A549 (cell line): ENCODE measurements around the gene RNF112. TPM values are rescaled to one million over a fixed set of nuclear protein-coding genes. Genes with fewer than 3 reads are reported as not detected.
"Not testable (repeated sequence)": the region's sequence is repeated elsewhere in the genome, so short reads cannot be mapped to it uniquely, and the experiment has no call there.

ENCODE experiments used
- ATAC-seq, 2 experiments: fragments of 200-7000 bp in 1 of 2; fragments of >200 bp in 1 of 2; cut with Nextera tagmentation in 1 of 2; cut with Tn5 transposase in 1 of 2; 3 replicates each; pipeline versions ENCODE4 v1.8.0 to v1.9.1; 2018 to 2020; ENCODE audit warnings: mild to moderate bottlenecking in 1 of 2, moderate library complexity in 1 of 2
- CTCF ChIA-PET: fragments of 300-600 bp; sonication (Branson Sonifier 250); formaldehyde crosslinking; extraction: SDS; loops from one replicate; lab custom pipeline; 2021; ENCODE audit warnings: antibody characterized with exemption, inconsistent platforms; lab: Yijun Ruan, JAX
- POLR2A ChIA-PET: fragments of 350-600 bp; formaldehyde crosslinking; extraction: SDS; loops from one replicate; lab custom pipeline; 2021; ENCODE audit warnings: antibody characterized with exemption, inconsistent platforms; lab: Yijun Ruan, JAX
- DNase-seq, 2 experiments: peaks; one replicate each; pipeline versions ENCODE4 v3.0.0 to v3.0.0-alpha.2; 2011 to 2016; ENCODE audit warnings: low read depth in 1 of 2, low spot score in 1 of 2
- FAIRE-seq: peaks from 2 replicates; lab custom pipeline; 2011; peaks lifted over from hg19 to GRCh38; lab: Jason Lieb, UNC
- H3K27ac ChIP-seq, 2 experiments: fragments of >200 bp; sonication (Bioruptor Twin); formaldehyde crosslinking; 3 replicates each; pipeline ENCODE4 v1.5.1; 2016 to 2017
- H3K4me1 ChIP-seq: fragments of >200 bp; sonication (Bioruptor Twin); formaldehyde crosslinking; 3 replicates; pipeline ENCODE4 v1.6.1; 2016
- H3K4me2 ChIP-seq: fragments of >200 bp; sonication (Bioruptor Twin); formaldehyde crosslinking; 3 replicates; pipeline ENCODE4 v1.6.1; 2016
- H3K4me3 ChIP-seq: fragments of >200 bp; sonication (Bioruptor Twin); formaldehyde crosslinking; 3 replicates; pipeline ENCODE4 v1.5.1; 2016
- H3K9me3 ChIP-seq: fragments of >200 bp; sonication (Bioruptor Twin); formaldehyde crosslinking; 3 replicates; pipeline ENCODE4 v1.6.1; 2016
- BHLHE40 ChIP-seq: IDR thresholded peaks from 2 replicates; pipeline ENCODE4 v1.6.1; 2012; ENCODE audit warnings: low read depth, low read length, inconsistent platforms
- CBX2 ChIP-seq: fragments of 200-600 bp; sonication (generic); IDR thresholded peaks from 2 replicates; pipeline ENCODE4 v1.6.1; 2016; ENCODE audit warnings: low read depth, mild to moderate bottlenecking, borderline replicate concordance
- CHD4 ChIP-seq: fragments of 200-600 bp; sonication (generic); IDR thresholded peaks from 2 replicates; pipeline ENCODE4 v1.6.1; 2016; ENCODE audit warnings: antibody characterized with exemption, mild to moderate bottlenecking, borderline replicate concordance
- CTCF ChIP-seq: fragments of >200 bp; sonication (Bioruptor Twin); formaldehyde crosslinking; IDR thresholded peaks from 3 replicates; pipeline ENCODE4 v1.5.1; 2016
- EHMT2 ChIP-seq: fragments of 200-600 bp; sonication (generic); IDR thresholded peaks from 2 replicates; pipeline ENCODE4 v1.6.1; 2016; ENCODE audit warnings: antibody characterized with exemption, low read depth, mild to moderate bottlenecking, moderate library complexity
- HMGXB4 ChIP-seq: fragments of 250-450 bp; sonication (Bioruptor Pico); IDR thresholded peaks from 2 replicates; pipeline ENCODE4 v1.5.0; 2021; ENCODE audit warnings: mild to moderate bottlenecking, moderate library complexity, borderline replicate concordance
- HOXA7 ChIP-seq: fragments of 250-450 bp; sonication (Bioruptor Pico); IDR thresholded peaks from 2 replicates; pipeline ENCODE4 v1.5.0; 2020; ENCODE audit warnings: mild to moderate bottlenecking, moderate library complexity
- HOXB5 ChIP-seq: fragments of 250-450 bp; sonication (Bioruptor Pico); IDR thresholded peaks from 2 replicates; pipeline ENCODE4 v1.5.0; 2020; ENCODE audit warnings: mild to moderate bottlenecking, moderate library complexity
- JUNB ChIP-seq: fragments of >200 bp; sonication (Bioruptor Twin); formaldehyde crosslinking; IDR thresholded peaks from 2 replicates; pipeline ENCODE4 v1.6.1; 2016
- KDM1A ChIP-seq: fragments of 200-600 bp; sonication (generic); IDR thresholded peaks from 2 replicates; pipeline ENCODE4 v1.6.1; 2016; ENCODE audit warnings: low read depth, mild to moderate bottlenecking
- KDM5A ChIP-seq: fragments of 200-600 bp; sonication (generic); IDR thresholded peaks from 2 replicates; pipeline ENCODE4 v1.6.1; 2016; ENCODE audit warnings: antibody characterized with exemption, mild to moderate bottlenecking
- MAFK ChIP-seq: fragments of 450-650 bp; IDR thresholded peaks from 2 replicates; pipeline ENCODE4 v1.6.1; 2014; ENCODE audit not compliant: partially characterized antibody
- MAZ ChIP-seq: fragments of 150-350 bp; IDR thresholded peaks from 2 replicates; pipeline ENCODE4 v1.6.1; 2014; ENCODE audit warnings: antibody characterized with exemption, low read depth, low read length, borderline replicate concordance
- NR3C1 ChIP-seq: fragments of >200 bp; sonication (Bioruptor Twin); formaldehyde crosslinking; IDR thresholded peaks from 3 replicates; pipeline ENCODE4 v1.6.1; 2017
- POLR2AphosphoS2 ChIP-seq: conservative IDR thresholded peaks from 2 replicates; pipeline ENCODE4 v1.6.1; 2012; ENCODE audit warnings: low read length, improper control_type of control experiment, inconsistent platforms
- RARB ChIP-seq: fragments of 250-450 bp; sonication (Bioruptor Pico); IDR thresholded peaks from 2 replicates; pipeline ENCODE4 v1.8.0; 2021; ENCODE audit warnings: mild to moderate bottlenecking, moderate library complexity
- SMC3 ChIP-seq: fragments of >200 bp; sonication (Bioruptor Twin); formaldehyde crosslinking; IDR thresholded peaks from 3 replicates; pipeline ENCODE4 v1.6.1; 2018; ENCODE audit warnings: inconsistent platforms
- SREBF2 ChIP-seq: fragments of 450-650 bp; IDR thresholded peaks from 2 replicates; pipeline ENCODE4 v1.6.1; 2014; ENCODE audit warnings: mild to moderate bottlenecking, moderate library complexity
- USF2 ChIP-seq: fragments of 450-650 bp; IDR thresholded peaks from 2 replicates; pipeline ENCODE4 v1.6.1; 2014; ENCODE audit warnings: antibody characterized with exemption
- ZNF302 ChIP-seq: fragments of 250-450 bp; sonication (Bioruptor Pico); IDR thresholded peaks from 2 replicates; pipeline ENCODE4 v1.9.0; 2021; ENCODE audit warnings: inconsistent platforms, mild to moderate bottlenecking, moderate library complexity
- WGBS: methylation state at CpG from one replicate; pipeline ENCODE4 v1.1.6; 2017; ENCODE audit errors: missing lambda C conversion rate; 5-methylcytosine and 5-hydroxymethylcytosine counted together
- polyA plus RNA-seq, 4 experiments: library from polyadenylated mRNA; depleted of rRNA in 3 of 4; stranded (reverse); fragments of >200 nt; fragmentation: RNase III in 1 of 4; extraction: RNeasy Plus Mini Kit Qiagen cat#74134 plus additional on column Dnase treatment in 1 of 4; gene quantifications; 2 replicates in 3 of 4; 3 replicates in 1 of 4; pipeline ENCODE4 v1.2.3, GENCODE V29; 2011 to 2017
- TF ChIP-seq, protein P1 (sequence below): fragments of 250-450 bp; sonication (Bioruptor Pico); IDR thresholded peaks from 2 replicates; pipeline ENCODE4 v1.5.0; 2020; ENCODE audit warnings: low read depth, mild to moderate bottlenecking, moderate library complexity

The RNF112 gene
- polyA plus RNA-seq, 2 of the 4 experiments (the other 2 are of a cell fraction) = 0.27 to 1.4 TPM

DNA sequence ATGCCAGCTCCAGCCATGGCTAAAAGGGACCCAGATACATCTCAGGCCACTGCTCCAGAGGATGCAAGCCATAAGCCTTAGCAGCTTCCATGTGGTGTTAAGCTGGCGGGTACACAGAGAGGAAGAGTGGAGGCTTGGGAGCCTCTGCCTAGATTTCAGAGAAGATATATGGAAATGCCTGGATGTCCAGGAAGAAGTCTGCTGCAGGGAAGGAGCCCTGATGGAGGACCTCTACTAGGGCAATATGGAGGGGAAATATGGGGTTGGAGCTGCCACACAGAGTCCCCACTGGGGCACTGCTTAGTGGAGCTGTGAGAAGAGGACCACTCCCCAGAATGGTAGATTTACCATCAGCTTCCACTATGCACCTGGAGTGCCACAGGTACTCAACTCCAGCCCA is 32.1 kb downstream of the RNF112 start:
- DNase-seq (no peak), FAIRE-seq (no peak), ATAC-seq (no peak)
- POLR2A ChIA-PET = no interaction called here
- CTCF ChIA-PET = interaction anchor here (0.5 to 9.8 kb wide), 8 partner anchors 10 to 423 kb away, joined by 3 to 362 read pairs (median 3); partner anchors contain the start of gene B9D1
- peaks cover 14% of the 10 kb centered on the region for H3K4me1 ChIP-seq
- H3K9me3 ChIP-seq = peaks cover 24% of the 10 kb centered on the region
- WGBS = 90% methylated on average over 1 of the region's 1 CpG
- no peak overlapping the region for H3K27ac ChIP-seq
- TF ChIP-seq KDM5A = no peak
- TF ChIP-seq CHD4 = no peak
- no peak for TF ChIP-seq USF2
- no peak for TF ChIP-seq HMGXB4 (CRISPR knock-in tag)
- TF ChIP-seq KDM1A = no peak
- TF ChIP-seq CTCF = no peak
- no peak for TF ChIP-seq JUNB
- TF ChIP-seq HOXB5 (CRISPR knock-in tag) = no peak
- no peak for TF ChIP-seq POLR2AphosphoS2
- TF ChIP-seq, protein P1, sequence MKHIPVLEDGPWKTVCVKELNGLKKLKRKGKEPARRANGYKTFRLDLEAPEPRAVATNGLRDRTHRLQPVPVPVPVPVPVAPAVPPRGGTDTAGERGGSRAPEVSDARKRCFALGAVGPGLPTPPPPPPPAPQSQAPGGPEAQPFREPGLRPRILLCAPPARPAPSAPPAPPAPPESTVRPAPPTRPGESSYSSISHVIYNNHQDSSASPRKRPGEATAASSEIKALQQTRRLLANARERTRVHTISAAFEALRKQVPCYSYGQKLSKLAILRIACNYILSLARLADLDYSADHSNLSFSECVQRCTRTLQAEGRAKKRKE = no peak
- TF ChIP-seq RARB = no peak
- TF ChIP-seq SMC3 = no peak
- no peak overlapping the region for H3K4me3 ChIP-seq
- H3K4me2 ChIP-seq = no peak overlapping the region

DNA sequence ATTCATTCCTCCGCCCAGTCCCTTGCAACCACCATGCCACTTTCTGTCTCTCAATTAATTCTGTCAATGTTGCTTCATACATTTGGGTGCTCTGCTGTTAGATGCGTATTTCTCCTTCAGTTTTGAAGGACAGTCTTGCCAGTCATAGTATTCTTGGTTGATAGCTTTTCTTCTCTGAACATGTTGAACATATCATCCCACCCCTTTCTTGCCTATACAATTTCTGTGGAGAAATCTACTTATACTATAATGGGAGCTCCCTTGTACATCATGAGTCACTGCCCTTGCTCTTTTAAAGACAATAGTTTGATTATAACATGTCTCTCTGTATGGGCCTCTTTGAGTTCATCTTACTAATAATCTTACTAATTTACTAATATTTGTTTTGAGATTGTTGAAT is 34.1 kb downstream of the RNF112 start:
- no peak overlapping the region for H3K4me3 ChIP-seq
- H3K27ac ChIP-seq = no peak overlapping the region
- ATAC-seq (no peak), DNase-seq (no peak), FAIRE-seq (no peak)
- POLR2A ChIA-PET = no interaction called here
- CTCF ChIA-PET = interaction anchor here (0.6 to 9.8 kb wide), 7 partner anchors 11 to 85 kb away, joined by 3 to 362 read pairs (median 58); partner anchors contain the start of genes B9D1, MAPK7 and RNF112
- peaks cover 24% of the 10 kb centered on the region for H3K9me3 ChIP-seq
- no peak overlapping the region for H3K4me2 ChIP-seq
- peaks cover 29% of the 10 kb centered on the region for H3K4me1 ChIP-seq
- 76% methylated on average over 2 of the region's 2 CpGs for WGBS
- TF ChIP-seq HOXA7 (CRISPR knock-in tag) (no peak), ZNF302 (CRISPR knock-in tag) (no peak), SREBF2 (no peak), EHMT2 (no peak), JUNB (no peak), CTCF (no peak), CBX2 (no peak), KDM5A (no peak), BHLHE40 (no peak), MAZ (no peak), NR3C1 (no peak), MAFK (no peak)

DNA sequence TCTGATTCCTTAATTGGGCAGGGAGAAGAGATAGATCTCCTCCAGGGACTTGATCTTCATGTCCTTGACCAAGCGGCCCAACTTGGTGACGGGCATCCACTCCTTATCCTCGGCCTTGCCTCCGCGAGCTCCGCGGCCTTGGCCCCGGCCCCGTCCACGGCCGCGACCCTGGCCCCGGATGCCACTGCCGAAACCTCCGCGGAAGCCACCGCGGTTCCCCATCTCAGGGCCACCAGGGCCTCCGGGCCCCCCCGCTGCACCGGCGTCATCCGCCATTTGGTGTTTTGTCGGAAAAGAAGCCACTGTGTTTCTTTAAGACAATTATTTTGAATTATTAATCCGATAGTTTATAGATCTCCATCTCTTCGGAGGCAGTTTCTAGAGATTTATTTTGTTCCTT is 35.5 kb downstream of the RNF112 start:
- not testable (repeated sequence) for FAIRE-seq, DNase-seq, H3K4me3 ChIP-seq, ATAC-seq
- POLR2A ChIA-PET = interaction anchor here (2.6 to 3.6 kb wide), 2 partner anchors 69 to 84 kb away, joined by 11 to 26 read pairs; partner anchors contain the start of genes B9D1 and MAPK7
- CTCF ChIA-PET = interaction anchor here (0.6 to 9.8 kb wide), 62 partner anchors 8 to 320 kb away, joined by 3 to 362 read pairs (median 5); partner anchors contain the start of genes ALDH3A2, B9D1, MAPK7 and MFAP4
- WGBS = 69% methylated on average over 26 of the region's 26 CpGs
- Histone ChIP-seq H3K4me1 (peaks cover 29% of the 10 kb centered on the region), H3K27ac (peak overlapping the region; percentile 56 to 82), H3K9me3 (peaks cover 24% of the 10 kb centered on the region), H3K4me2 (peak overlapping the region; percentile 47; the same call in 2 of the 3 replicates)
